ENCODE measurements around the gene STX2.

DNA sequence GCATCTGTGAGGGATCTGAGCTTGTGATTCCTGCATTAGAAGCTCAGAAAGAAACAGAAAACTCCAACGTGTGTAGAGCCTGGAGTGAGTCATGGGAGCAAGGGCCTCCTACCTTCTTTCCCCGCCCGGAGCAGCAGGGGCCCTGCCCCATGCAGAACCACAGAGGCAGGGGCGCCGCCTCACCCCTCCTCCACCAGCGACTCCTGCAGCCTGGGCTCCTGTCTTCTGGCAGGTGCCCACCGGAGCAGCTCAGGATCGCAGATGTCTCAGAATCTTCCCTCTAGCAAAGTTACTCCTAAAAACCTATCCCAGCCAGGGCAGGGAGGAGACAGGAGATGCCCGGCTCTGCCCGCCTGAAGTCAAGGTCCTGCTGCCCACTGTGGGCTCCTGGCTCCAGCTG is 58.7 kb downstream of the STX2 start:
- no peak for TF ChIP-seq POLR2A (IDR thresholded peaks at IDR 0.05)
- TF ChIP-seq, protein P1, sequence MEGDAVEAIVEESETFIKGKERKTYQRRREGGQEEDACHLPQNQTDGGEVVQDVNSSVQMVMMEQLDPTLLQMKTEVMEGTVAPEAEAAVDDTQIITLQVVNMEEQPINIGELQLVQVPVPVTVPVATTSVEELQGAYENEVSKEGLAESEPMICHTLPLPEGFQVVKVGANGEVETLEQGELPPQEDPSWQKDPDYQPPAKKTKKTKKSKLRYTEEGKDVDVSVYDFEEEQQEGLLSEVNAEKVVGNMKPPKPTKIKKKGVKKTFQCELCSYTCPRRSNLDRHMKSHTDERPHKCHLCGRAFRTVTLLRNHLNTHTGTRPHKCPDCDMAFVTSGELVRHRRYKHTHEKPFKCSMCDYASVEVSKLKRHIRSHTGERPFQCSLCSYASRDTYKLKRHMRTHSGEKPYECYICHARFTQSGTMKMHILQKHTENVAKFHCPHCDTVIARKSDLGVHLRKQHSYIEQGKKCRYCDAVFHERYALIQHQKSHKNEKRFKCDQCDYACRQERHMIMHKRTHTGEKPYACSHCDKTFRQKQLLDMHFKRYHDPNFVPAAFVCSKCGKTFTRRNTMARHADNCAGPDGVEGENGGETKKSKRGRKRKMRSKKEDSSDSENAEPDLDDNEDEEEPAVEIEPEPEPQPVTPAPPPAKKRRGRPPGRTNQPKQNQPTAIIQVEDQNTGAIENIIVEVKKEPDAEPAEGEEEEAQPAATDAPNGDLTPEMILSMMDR (IDR thresholded peaks at IDR 0.05), result no peak

Data from testis (tissue), 2 donors.